HCT116 (cell line): ENCODE results near the gene FIBP. TPM values are rescaled to one million over a fixed set of nuclear protein-coding genes. Genes with fewer than 3 reads are reported as not detected.

ENCODE experiments used
- ATAC-seq: fragments of 200-7000 bp; cut with Tn5 transposase; 2 replicates; pipeline ENCODE4 v1.9.1; 2020; ENCODE audit warnings: mild to moderate bottlenecking, moderate library complexity
- BruUV-seq: library from RNA; stranded (reverse); fragments of 400-500 nt; replicated peaks from 2 replicates; lab custom pipeline; 2021; lab: Mats Ljungman, UMichigan
- CTCF ChIA-PET: fragments of 300-600 bp; sonication (Branson Sonifier 250); formaldehyde crosslinking; loops from one replicate; lab custom pipeline; 2021; ENCODE audit warnings: antibody characterized with exemption; lab: Charles Lee
- POLR2A ChIA-PET: fragments of 300-600, 350-600 bp; sonication (Branson Sonifier 250); formaldehyde crosslinking; loops from one replicate; lab custom pipeline; 2021; ENCODE audit warnings: antibody characterized with exemption; lab: Charles Lee
- RAD21 ChIA-PET, 2 experiments: fragments of 300-600 bp; sonication (Branson Sonifier 250); formaldehyde crosslinking; loops; one replicate each; lab custom pipeline; 2023; ENCODE audit warnings: low total read pairs in 2 of 2; ENCODE audit not compliant: uncharacterized antibody in 2 of 2, unreplicated experiment in 2 of 2, low non-redundant PET in 1 of 2; lab: Charles Lee
- DNase-seq: peaks from one replicate; pipeline ENCODE4 v3.0.0-alpha.2; 2010; ENCODE audit warnings: low read depth, low spot score
- H2AFZ ChIP-seq: fragments of 200-600 bp; shearing (Covaris generic), sonication (generic); 2 replicates; pipeline ENCODE4 v1.6.1; 2017; ENCODE audit warnings: low read depth, mixed run types, mixed read lengths, antibody characterized with exemption, low read length; ENCODE audit not compliant: poor library complexity, severe bottlenecking
- H3K27ac ChIP-seq: 2 replicates; pipeline ENCODE4 v1.5.1; 2012; ENCODE audit warnings: low read depth, low read length
- H3K27me3 ChIP-seq: fragments of 200-600 bp; sonication (generic); 2 replicates; pipeline ENCODE4 v1.6.1; 2016; ENCODE audit warnings: mixed run types, low read length, mixed read lengths; ENCODE audit not compliant: insufficient read depth
- H3K36me3 ChIP-seq, 2 experiments: fragments of 200-500 bp in 1 of 2; fragments of 200-600 bp in 1 of 2; sonication (Bioruptor generic) in 1 of 2; sonication (generic) in 1 of 2; 2 replicates each; pipeline versions ENCODE4 v1.5.1 to v1.6.1; 2014 to 2016; ENCODE audit warnings: low read length in 2 of 2, inconsistent platforms in 1 of 2, mixed read lengths in 1 of 2, mixed run types in 1 of 2; ENCODE audit not compliant: insufficient read depth in 2 of 2, control insufficient read depth in 1 of 2
- H3K4me1 ChIP-seq, 2 experiments: fragments of 200-600 bp in 1 of 2; sonication (generic) in 1 of 2; 2 replicates each; pipeline versions ENCODE4 v1.5.1 to v1.6.1; 2012 to 2017; ENCODE audit warnings: low read length in 2 of 2, inconsistent platforms in 1 of 2, mild to moderate bottlenecking in 1 of 2, mixed read lengths in 1 of 2, mixed run types in 1 of 2, moderate library complexity in 1 of 2; ENCODE audit not compliant: insufficient read depth in 2 of 2, control insufficient read depth in 1 of 2
- H3K4me2 ChIP-seq: fragments of 200-600 bp; sonication (generic); 2 replicates; pipeline ENCODE4 v1.6.1; 2017; ENCODE audit warnings: mixed run types, low read length, mixed read lengths
- H3K4me3 ChIP-seq, 2 experiments: fragments of 200-600 bp in 1 of 2; sonication (generic) in 1 of 2; replicated peaks in 1 of 2; 2 replicates each; pipeline ENCODE4 v1.5.1; 2011 to 2016; ENCODE audit warnings: low read length in 2 of 2, control low read depth in 1 of 2, low read depth in 1 of 2, mild to moderate bottlenecking in 1 of 2, mixed read lengths in 1 of 2, mixed run types in 1 of 2
- H3K79me2 ChIP-seq: fragments of 200-600 bp; sonication (generic); 2 replicates; pipeline ENCODE4 v1.6.1; 2017; ENCODE audit warnings: mild to moderate bottlenecking, mixed run types, low read length, moderate library complexity, mixed read lengths; ENCODE audit not compliant: insufficient read depth
- H3K9ac ChIP-seq: fragments of 200-600 bp; sonication (generic); 2 replicates; pipeline ENCODE4 v1.6.1; 2016; ENCODE audit warnings: low read length, mixed read lengths
- H3K9me2 ChIP-seq: fragments of 200-600 bp; sonication (generic), shearing (Covaris generic); 2 replicates; pipeline ENCODE4 v1.6.1; 2017; ENCODE audit warnings: mixed run types, mild to moderate bottlenecking, moderate library complexity; ENCODE audit not compliant: insufficient read depth
- H3K9me3 ChIP-seq, 2 experiments: fragments of 200-500 bp in 1 of 2; fragments of 200-600 bp in 1 of 2; sonication (Bioruptor generic) in 1 of 2; sonication (generic) in 1 of 2; 2 replicates each; pipeline ENCODE4 v1.6.1; 2014 to 2017; ENCODE audit warnings: low read length in 2 of 2, mixed read lengths in 2 of 2, inconsistent platforms in 1 of 2, low read depth in 1 of 2, mild to moderate bottlenecking in 1 of 2, mixed run types in 1 of 2, moderate library complexity in 1 of 2; ENCODE audit not compliant: control insufficient read depth in 1 of 2, insufficient read depth in 1 of 2
- H4K20me1 ChIP-seq: fragments of 200-600 bp; sonication (generic), shearing (Covaris generic); 2 replicates; pipeline ENCODE4 v1.6.1; 2017; ENCODE audit warnings: mixed run types, mild to moderate bottlenecking, moderate library complexity; ENCODE audit not compliant: insufficient read depth
- ATF3 ChIP-seq: IDR thresholded peaks from 2 replicates; pipeline ENCODE4 v1.6.1; 2012
- CBX3 ChIP-seq: IDR thresholded peaks from 2 replicates; pipeline ENCODE4 v1.6.1; 2012; ENCODE audit warnings: low read depth
- MAX ChIP-seq: IDR thresholded peaks from 2 replicates; pipeline ENCODE4 v1.6.1; 2012
- POLR2A ChIP-seq: IDR thresholded peaks from 2 replicates; pipeline ENCODE4 v1.7.0; 2011; ENCODE audit warnings: borderline replicate concordance; ENCODE audit not compliant: insufficient read depth, insufficient read length; ENCODE audit errors: extremely low read depth
- RAD21 ChIP-seq: IDR thresholded peaks from 2 replicates; pipeline ENCODE4 v1.6.1; 2012; ENCODE audit warnings: low read depth, mild to moderate bottlenecking
- SIN3A ChIP-seq: IDR thresholded peaks from 2 replicates; pipeline ENCODE4 v1.6.1; 2012; ENCODE audit warnings: low read depth
- SP1 ChIP-seq: IDR thresholded peaks from 2 replicates; pipeline ENCODE4 v1.6.1; 2012; ENCODE audit warnings: low read depth
- SRF ChIP-seq: IDR thresholded peaks from 2 replicates; pipeline ENCODE4 v1.6.1; 2012; ENCODE audit warnings: low read depth
- YY1 ChIP-seq: IDR thresholded peaks from 2 replicates; pipeline ENCODE4 v1.6.1; 2011; ENCODE audit warnings: low read length, low read depth, moderate library complexity, mild to moderate bottlenecking; ENCODE audit not compliant: insufficient replicate concordance; ENCODE audit errors: extremely low read depth
- ZFX ChIP-seq: fragments of 450-650 bp; IDR thresholded peaks from 2 replicates; pipeline ENCODE4 v1.6.1; 2017
- ZNF274 ChIP-seq: fragments of 200-500 bp; sonication (Bioruptor generic); IDR thresholded peaks from 2 replicates; pipeline ENCODE4 v1.6.1; 2014; ENCODE audit warnings: mild to moderate bottlenecking, low read depth, low read length, inconsistent platforms
- intact Hi-C: fragments of 100-400 bp; cut with micrococcal nuclease; formaldehyde crosslinking; loops from 2 replicates; pipeline ENCODE4 v1.10.0; 2022
- total RNA-seq: library from RNA; stranded (reverse); gene quantifications from one replicate; pipeline ENCODE4 v1.2.1, GENCODE V29; 2021; ENCODE audit not compliant: unreplicated experiment
- TF ChIP-seq, protein P1 (sequence below), 3 experiments: fragments of 200-600 bp in 1 of 3; sonication (generic) in 1 of 3; IDR thresholded peaks in 2 of 3; conservative IDR thresholded peaks in 1 of 3; 2 replicates each; pipeline ENCODE4 v1.5.1; 2012 to 2017; ENCODE audit warnings: low read depth in 2 of 3, low read length in 2 of 3, antibody characterized with exemption in 1 of 3, borderline replicate concordance in 1 of 3, control low read depth in 1 of 3, mild to moderate bottlenecking in 1 of 3, mixed read lengths in 1 of 3, mixed run types in 1 of 3, moderate library complexity in 1 of 3; ENCODE audit not compliant: insufficient read depth in 1 of 3

The FIBP gene
- total RNA-seq, 1 experiment from 2014 or later, result 96.0 TPM

- H3K27me3 ChIP-seq, result no peaks in the 10 kb centered on the region
- H3K4me3 ChIP-seq, result no peak overlapping the region
- H3K4me1 ChIP-seq, result peaks cover 14 to 23% of the 10 kb centered on the region in 2 experiments
- peaks cover 31 to 56% of the 10 kb centered on the region in 2 experiments for H3K36me3 ChIP-seq
- TF ChIP-seq YY1, result no peak
- no peak for TF ChIP-seq SIN3A
- no peak for TF ChIP-seq SP1
- TF ChIP-seq RAD21, result no peak
- TF ChIP-seq ZFX, result no peak
- TF ChIP-seq ATF3, result no peak
- no peak for TF ChIP-seq ZNF274
- TF ChIP-seq CBX3, result no peak
- no peak for TF ChIP-seq POLR2A
- TF ChIP-seq, all 23 proteins: peak for 0
- no peak overlapping the region for H3K4me2 ChIP-seq
- ChIA-PET POLR2A (no interaction called here), RAD21 (no interaction called here), CTCF (no interaction called here)
- no peaks in the 10 kb centered on the region for H3K9me2 ChIP-seq
- H3K9ac ChIP-seq, result no peak overlapping the region
- DNase-seq, result no peak
- H3K79me2 ChIP-seq, result peaks cover 41% of the 10 kb centered on the region
- peaks cover 15% of the 10 kb centered on the region; the same call in 1 of the 2 replicates for H4K20me1 ChIP-seq
- no peak overlapping the region for H2AFZ ChIP-seq
- BruUV-seq, result no TSS peak
- H3K9me3 ChIP-seq, result no peaks in the 10 kb centered on the region; a peak in 1 of 4 replicates
- intact Hi-C loops, result no loop called here
- no peak overlapping the region for H3K27ac ChIP-seq
- no peak for ATAC-seq
Observed at GRCh38 chr11:65854161-65854592, 34.1 kb downstream of the FIBP start.

DNA sequence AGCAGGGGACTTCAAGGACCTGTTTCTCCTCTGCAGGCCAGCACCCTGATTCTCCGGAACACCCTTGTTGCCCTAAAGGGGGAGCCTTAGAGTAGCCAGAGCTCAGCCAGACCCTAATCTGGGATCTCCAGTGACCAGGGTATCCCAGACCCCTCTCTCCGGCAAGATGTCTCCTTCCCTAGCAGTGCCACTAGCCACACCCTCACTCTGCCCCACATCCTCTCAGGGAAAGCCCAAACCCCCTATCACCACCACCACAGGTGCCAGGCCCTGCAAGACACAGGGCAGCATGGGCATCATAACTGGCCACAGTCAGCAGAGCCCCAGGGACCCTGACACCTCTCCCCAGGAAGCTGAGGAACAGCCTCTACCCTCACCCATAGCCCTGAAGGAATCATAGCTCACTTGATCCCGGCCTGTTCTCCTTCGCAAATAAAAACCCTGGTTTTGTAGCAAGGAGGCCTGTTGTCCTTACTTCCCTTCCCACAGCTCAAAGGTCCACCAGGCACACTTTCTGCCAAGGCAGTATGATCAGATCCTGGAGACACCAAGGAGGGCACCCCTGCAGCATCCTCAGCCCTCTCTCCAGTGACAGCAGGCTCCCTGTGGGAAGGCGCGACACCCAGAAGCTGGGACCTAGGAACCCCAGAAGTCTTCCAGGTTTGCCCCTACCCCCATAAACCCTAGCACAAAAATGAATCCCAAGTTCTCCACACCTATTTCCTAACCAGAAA is 34.9 kb downstream of the FIBP start:
- peaks cover 31 to 56% of the 10 kb centered on the region in 2 experiments for H3K36me3 ChIP-seq
- intact Hi-C loops, result no loop called here
- H3K9me3 ChIP-seq, result no peaks in the 10 kb centered on the region; a peak in 1 of 4 replicates
- H4K20me1 ChIP-seq, result peaks cover 15% of the 10 kb centered on the region; the same call in 1 of the 2 replicates
- H3K27me3 ChIP-seq, result no peaks in the 10 kb centered on the region
- H3K9me2 ChIP-seq, result no peaks in the 10 kb centered on the region
- peaks cover 7 to 15% of the 10 kb centered on the region in 2 experiments for H3K4me1 ChIP-seq
- H3K79me2 ChIP-seq, result peaks cover 41% of the 10 kb centered on the region
- RAD21 ChIA-PET, result no interaction called here
- no TSS peak for BruUV-seq
- H3K27ac ChIP-seq, result no peak overlapping the region; the same call in 1 of the 2 replicates
- ATAC-seq (no peak), DNase-seq (no peak)
- no peak overlapping the region for H2AFZ ChIP-seq
- H3K4me2 ChIP-seq, result no peak overlapping the region
- H3K4me3 ChIP-seq, result no peak overlapping the region
- no peak overlapping the region for H3K9ac ChIP-seq
- TF ChIP-seq POLR2A (no peak), ATF3 (no peak), SRF (no peak), MAX (no peak), YY1 (no peak)
- TF ChIP-seq, protein P1, sequence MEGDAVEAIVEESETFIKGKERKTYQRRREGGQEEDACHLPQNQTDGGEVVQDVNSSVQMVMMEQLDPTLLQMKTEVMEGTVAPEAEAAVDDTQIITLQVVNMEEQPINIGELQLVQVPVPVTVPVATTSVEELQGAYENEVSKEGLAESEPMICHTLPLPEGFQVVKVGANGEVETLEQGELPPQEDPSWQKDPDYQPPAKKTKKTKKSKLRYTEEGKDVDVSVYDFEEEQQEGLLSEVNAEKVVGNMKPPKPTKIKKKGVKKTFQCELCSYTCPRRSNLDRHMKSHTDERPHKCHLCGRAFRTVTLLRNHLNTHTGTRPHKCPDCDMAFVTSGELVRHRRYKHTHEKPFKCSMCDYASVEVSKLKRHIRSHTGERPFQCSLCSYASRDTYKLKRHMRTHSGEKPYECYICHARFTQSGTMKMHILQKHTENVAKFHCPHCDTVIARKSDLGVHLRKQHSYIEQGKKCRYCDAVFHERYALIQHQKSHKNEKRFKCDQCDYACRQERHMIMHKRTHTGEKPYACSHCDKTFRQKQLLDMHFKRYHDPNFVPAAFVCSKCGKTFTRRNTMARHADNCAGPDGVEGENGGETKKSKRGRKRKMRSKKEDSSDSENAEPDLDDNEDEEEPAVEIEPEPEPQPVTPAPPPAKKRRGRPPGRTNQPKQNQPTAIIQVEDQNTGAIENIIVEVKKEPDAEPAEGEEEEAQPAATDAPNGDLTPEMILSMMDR (IDR thresholded peaks at IDR 0.05 in 2 of 3, conservative IDR thresholded peaks at IDR 0.05 in 1 of 3; ENCODE audit: borderline replicate concordance in 1 of 3, insufficient read depth in 1 of 3, low read depth in 2 of 3, low read length in 2 of 3), result 0 out of 6 replicates have a peak, but pooled peaks of 1 of the 3 experiments have one; percentile 7
- POLR2A ChIA-PET, result interaction anchor here (0.6 to 1.2 kb wide), 4 partner anchors 17 to 141 kb away, joined by 3 to 6 read pairs (median 4); partner anchors contain the start of genes FIBP and KAT5
- CTCF ChIA-PET, result no interaction called here
